Activated CD8-positive, alpha-beta memory T cell treated with anti-CD3 and anti-CD28 coated beads for 36 hours (primary cell): ENCODE measurements around the gene CPTP. TPM values are rescaled to one million over a fixed set of nuclear protein-coding genes. Genes with fewer than 3 reads are reported as not detected.

ENCODE experiments used
- CTCF ChIA-PET: fragments of 350-600 bp; sonication (Branson Sonifier 250); formaldehyde crosslinking; loops from one replicate; lab custom pipeline; 2021; ENCODE audit warnings: antibody characterized with exemption; lab: Charles Lee
- POLR2A ChIA-PET: fragments of 350-600 bp; sonication (Branson Sonifier 250); formaldehyde crosslinking; loops from one replicate; lab custom pipeline; 2021; ENCODE audit warnings: antibody characterized with exemption; lab: Charles Lee
- total RNA-seq, 2 experiments: library from RNA; stranded (reverse); gene quantifications; one replicate each; pipeline ENCODE4 v1.2.3, GENCODE V29; 2021

The CPTP gene
- total RNA-seq, 2 experiments from 2014 or later = 15.6 to 16.0 TPM

GRCh38 chr1:1328254-1328653 is 3.7 kb downstream of the CPTP start:
- ChIA-PET CTCF (no interaction called here), POLR2A (no interaction called here)

- ChIA-PET CTCF (no interaction called here), POLR2A (no interaction called here)
Measured at GRCh38 chr1:1329304-1330210, 5.0 kb downstream of the CPTP start.

GRCh38 chr1:1330366-1331067 is 5.9 kb downstream of the CPTP start:
- POLR2A ChIA-PET = no interaction called here
- CTCF ChIA-PET = no interaction called here

- ChIA-PET POLR2A (no interaction called here), CTCF (interaction anchor here (0.5 kb wide), 1 partner anchor 9 kb away, joined by 3 read pairs; no protein-coding TSS in a partner anchor)
Measured at GRCh38 chr1:1331068-1331965, 6.7 kb downstream of the CPTP start, which contains the start of gene TAS1R3. TSS of gene TAS1R3 (plus strand) at chr1:1331280. CDS start at chr1:1331346, 66 bp downstream.

- ChIA-PET POLR2A (interaction anchor here (1.3 kb wide), 1 partner anchor 22 kb away, joined by 3 read pairs; no protein-coding TSS in a partner anchor), CTCF (no interaction called here)
Measured at GRCh38 chr1:1332031-1332755, 7.6 kb downstream of the CPTP start.

GRCh38 chr1:1332774-1333480 is 8.3 kb downstream of the CPTP start:
- CTCF ChIA-PET = no interaction called here

GRCh38 chr1:1333551-1334241 is 9.1 kb downstream of the CPTP start:
- CTCF ChIA-PET = no interaction called here
- POLR2A ChIA-PET = no interaction called here

More at GRCh38 chr1:1332774-1333480, 8.3 kb downstream of the CPTP start:
- POLR2A ChIA-PET = interaction anchor here (1.3 kb wide), 1 partner anchor 21 kb away, joined by 3 read pairs; no protein-coding TSS in a partner anchor

GRCh38 chr1:1334835-1335234 is 10.2 kb downstream of the CPTP start:
- CTCF ChIA-PET = no interaction called here

GRCh38 chr1:1335283-1335682 is 10.7 kb downstream of the CPTP start:
- POLR2A ChIA-PET = no interaction called here
- CTCF ChIA-PET = interaction anchor here (1.0 kb wide), 1 partner anchor 213 kb away, joined by 3 read pairs; no protein-coding TSS in a partner anchor

More at GRCh38 chr1:1334835-1335234, 10.2 kb downstream of the CPTP start:
- POLR2A ChIA-PET = interaction anchor here (0.6 kb wide), 1 partner anchor 446 kb away, joined by 3 read pairs; no protein-coding TSS in a partner anchor

- CTCF ChIA-PET = interaction anchor here (1.0 kb wide), 1 partner anchor 213 kb away, joined by 3 read pairs; no protein-coding TSS in a partner anchor
- POLR2A ChIA-PET = interaction anchor here (0.5 kb wide), 2 partner anchors 67 to 164 kb away, joined by 4 to 5 read pairs; no protein-coding TSS in a partner anchor
Measured at GRCh38 chr1:1335792-1336248, 11.2 kb downstream of the CPTP start.

GRCh38 chr1:1336446-1336845 is 11.8 kb downstream of the CPTP start:
- POLR2A ChIA-PET = interaction anchor here (0.5 kb wide), 1 partner anchor 66 kb away, joined by 4 read pairs; no protein-coding TSS in a partner anchor
- CTCF ChIA-PET = no interaction called here

- ChIA-PET POLR2A (no interaction called here), CTCF (no interaction called here)
Measured at GRCh38 chr1:1336931-1337792, 12.6 kb downstream of the CPTP start.

GRCh38 chr1:1337793-1338147 is 13.2 kb downstream of the CPTP start:
- ChIA-PET POLR2A (no interaction called here), CTCF (no interaction called here)

- ChIA-PET CTCF (no interaction called here), POLR2A (no interaction called here)
Measured at GRCh38 chr1:1338278-1338677, 13.7 kb downstream of the CPTP start.

- ChIA-PET POLR2A (no interaction called here), CTCF (no interaction called here)
Measured at GRCh38 chr1:1340185-1340584, 15.6 kb downstream of the CPTP start.
